Ovary (tissue), 3 donors: ENCODE data around the gene STEAP3.

Experiments
- CTCF ChIP-seq, 3 donors: fragments of 450-650 bp in 2 of 3; fragments of 200-600 bp in 1 of 3; IDR thresholded peaks; one replicate each; pipeline versions ENCODE4 v1.5.1 to v1.8.0; 2016 to 2022; ENCODE audit warnings: antibody characterized with exemption in 3 of 3, mild to moderate bottlenecking in 1 of 3
- EP300 ChIP-seq: sonication (generic); formaldehyde crosslinking; IDR thresholded peaks from one replicate; pipeline ENCODE4 v1.6.1; 2017; ENCODE audit warnings: antibody characterized with exemption
- donor health status: DM: no; HTN: no; CAD: no.

GRCh38 chr2:119201815-119202214 lies 21.8 kb upstream of the STEAP3 start:
- TF ChIP-seq EP300 (no peak), CTCF (IDR thresholded peaks at IDR 0.05) (no peak)
